IPS-20b (cell line): ENCODE measurements around the gene WDR90.
A peak's percentile ranks its signal among the peaks of the same experiment; 100 is the strongest.

Experiments
- H3K27ac ChIP-seq: one replicate; pipeline ENCODE4 v1.5.1; 2013; ENCODE audit warnings: low read length
- H3K27me3 ChIP-seq: 2 replicates; pipeline ENCODE4 v1.6.1; 2013; ENCODE audit warnings: mild to moderate bottlenecking, low read length, inconsistent platforms; ENCODE audit not compliant: insufficient read depth
- H3K36me3 ChIP-seq: 2 replicates; pipeline ENCODE4 v1.6.1; 2013; ENCODE audit warnings: low read depth, mild to moderate bottlenecking, inconsistent platforms, low read length, moderate library complexity; ENCODE audit not compliant: insufficient read depth
- H3K4me1 ChIP-seq: 2 replicates; pipeline ENCODE4 v1.6.1; 2013; ENCODE audit warnings: mild to moderate bottlenecking, control low read depth, inconsistent platforms, low read length, moderate library complexity; ENCODE audit not compliant: insufficient read depth
- H3K4me3 ChIP-seq: 2 replicates; pipeline ENCODE4 v1.5.1; 2013; ENCODE audit warnings: mild to moderate bottlenecking, low read length, inconsistent platforms
- H3K9ac ChIP-seq: 2 replicates; pipeline ENCODE4 v1.6.1; 2013; ENCODE audit warnings: low read depth, mild to moderate bottlenecking, inconsistent platforms, low read length, moderate library complexity
- H3K9me3 ChIP-seq: 2 replicates; pipeline ENCODE4 v1.6.1; 2013; ENCODE audit warnings: mild to moderate bottlenecking, low read depth, low read length, inconsistent platforms; ENCODE audit not compliant: insufficient read depth

WDR90 gene

DNA sequence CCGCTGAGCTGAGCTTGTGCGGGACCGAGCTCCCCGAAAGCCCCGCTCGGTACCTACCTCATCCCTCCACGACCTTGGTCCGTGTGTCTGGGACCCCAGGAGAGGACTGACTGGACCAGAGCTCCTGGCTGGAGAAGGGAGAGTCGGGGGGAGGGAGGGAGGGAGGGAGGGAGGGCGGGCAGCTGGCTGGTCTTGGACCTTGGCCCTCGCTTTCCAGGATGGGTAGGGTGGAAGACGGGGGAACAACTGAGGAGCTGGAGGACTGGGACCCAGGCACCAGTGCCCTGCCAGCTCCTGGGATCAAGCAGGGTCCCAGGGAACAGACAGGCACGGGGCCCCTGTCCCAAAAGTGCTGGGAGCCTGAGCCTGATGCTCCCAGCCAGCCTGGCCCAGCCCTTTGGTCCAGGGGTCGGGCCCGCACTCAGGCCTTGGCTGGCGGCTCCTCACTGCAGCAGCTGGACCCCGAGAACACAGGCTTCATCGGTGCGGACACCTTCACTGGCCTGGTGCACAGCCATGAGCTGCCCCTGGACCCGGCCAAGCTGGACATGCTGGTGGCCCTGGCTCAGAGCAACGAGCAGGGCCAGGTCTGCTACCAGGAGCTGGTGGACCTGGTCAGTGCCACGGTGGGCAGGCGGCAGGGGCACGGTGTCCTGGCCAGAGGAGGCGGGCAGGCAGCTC, 26.9 kb downstream of the WDR90 start:
- peaks cover 15% of the 10 kb centered on the region; the same call in 1 of the 2 replicates for H3K27me3 ChIP-seq
- H3K4me1 ChIP-seq: peaks cover 3% of the 10 kb centered on the region; the same call in 1 of the 2 replicates
- H3K4me3 ChIP-seq: peak overlapping the region; percentile 69; the same call in 1 of the 2 replicates
- H3K9ac ChIP-seq: no peak overlapping the region
- no peaks in the 10 kb centered on the region for H3K9me3 ChIP-seq
- H3K27ac ChIP-seq: no peak overlapping the region
- H3K36me3 ChIP-seq: peaks cover 28% of the 10 kb centered on the region

GRCh38 chr16:676565-676902, 27.4 kb downstream of the WDR90 start:
- no peak overlapping the region for H3K4me3 ChIP-seq
- no peaks in the 10 kb centered on the region for H3K9me3 ChIP-seq
- H3K36me3 ChIP-seq: peaks cover 25% of the 10 kb centered on the region
- H3K4me1 ChIP-seq: peaks cover 3% of the 10 kb centered on the region; the same call in 1 of the 2 replicates
- no peak overlapping the region for H3K9ac ChIP-seq
- H3K27ac ChIP-seq: no peak overlapping the region
- H3K27me3 ChIP-seq: peaks cover 15% of the 10 kb centered on the region; the same call in 1 of the 2 replicates

DNA sequence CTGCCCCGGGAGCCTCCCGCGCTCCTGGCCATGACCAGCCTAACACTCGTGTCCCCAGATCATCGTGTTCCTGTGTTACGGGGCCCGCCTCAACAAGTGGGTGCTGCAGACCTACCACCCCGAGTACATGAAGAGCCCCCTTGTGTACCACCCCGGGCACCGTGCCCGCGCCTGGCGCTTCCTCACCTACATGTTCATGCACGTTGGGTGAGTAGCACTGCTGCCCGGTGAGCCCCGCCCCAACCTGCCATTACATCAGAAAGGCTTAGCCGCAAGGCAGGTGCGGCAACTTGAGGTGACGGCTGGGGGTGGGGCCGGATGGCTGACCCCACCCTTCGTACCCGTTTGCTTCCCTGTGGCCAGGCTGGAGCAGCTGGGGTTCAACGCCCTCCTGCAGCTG, 27.7 kb downstream of the WDR90 start:
- Histone ChIP-seq H3K4me3 (no peak overlapping the region), H3K27me3 (peaks cover 15% of the 10 kb centered on the region; the same call in 1 of the 2 replicates), H3K9me3 (no peaks in the 10 kb centered on the region), H3K4me1 (peaks cover 3% of the 10 kb centered on the region; the same call in 1 of the 2 replicates), H3K9ac (no peak overlapping the region), H3K27ac (no peak overlapping the region), H3K36me3 (peaks cover 27% of the 10 kb centered on the region)

GRCh38 chr16:677316-678190, 28.4 kb downstream of the WDR90 start:
- H3K9me3 ChIP-seq: no peaks in the 10 kb centered on the region
- H3K4me1 ChIP-seq: peaks cover 3% of the 10 kb centered on the region; the same call in 1 of the 2 replicates
- H3K4me3 ChIP-seq: no peak overlapping the region
- peaks cover 15% of the 10 kb centered on the region; the same call in 1 of the 2 replicates for H3K27me3 ChIP-seq
- H3K9ac ChIP-seq: no peak overlapping the region
- H3K27ac ChIP-seq: no peak overlapping the region
- H3K36me3 ChIP-seq: peaks cover 27% of the 10 kb centered on the region

GRCh38 chr16:678209-678857, 29.2 kb downstream of the WDR90 start:
- Histone ChIP-seq H3K27me3 (peaks cover 15% of the 10 kb centered on the region; the same call in 1 of the 2 replicates), H3K4me3 (no peak overlapping the region), H3K27ac (no peak overlapping the region), H3K36me3 (peaks cover 26% of the 10 kb centered on the region), H3K9ac (no peak overlapping the region), H3K9me3 (no peaks in the 10 kb centered on the region), H3K4me1 (peaks cover 3% of the 10 kb centered on the region; the same call in 1 of the 2 replicates)

DNA sequence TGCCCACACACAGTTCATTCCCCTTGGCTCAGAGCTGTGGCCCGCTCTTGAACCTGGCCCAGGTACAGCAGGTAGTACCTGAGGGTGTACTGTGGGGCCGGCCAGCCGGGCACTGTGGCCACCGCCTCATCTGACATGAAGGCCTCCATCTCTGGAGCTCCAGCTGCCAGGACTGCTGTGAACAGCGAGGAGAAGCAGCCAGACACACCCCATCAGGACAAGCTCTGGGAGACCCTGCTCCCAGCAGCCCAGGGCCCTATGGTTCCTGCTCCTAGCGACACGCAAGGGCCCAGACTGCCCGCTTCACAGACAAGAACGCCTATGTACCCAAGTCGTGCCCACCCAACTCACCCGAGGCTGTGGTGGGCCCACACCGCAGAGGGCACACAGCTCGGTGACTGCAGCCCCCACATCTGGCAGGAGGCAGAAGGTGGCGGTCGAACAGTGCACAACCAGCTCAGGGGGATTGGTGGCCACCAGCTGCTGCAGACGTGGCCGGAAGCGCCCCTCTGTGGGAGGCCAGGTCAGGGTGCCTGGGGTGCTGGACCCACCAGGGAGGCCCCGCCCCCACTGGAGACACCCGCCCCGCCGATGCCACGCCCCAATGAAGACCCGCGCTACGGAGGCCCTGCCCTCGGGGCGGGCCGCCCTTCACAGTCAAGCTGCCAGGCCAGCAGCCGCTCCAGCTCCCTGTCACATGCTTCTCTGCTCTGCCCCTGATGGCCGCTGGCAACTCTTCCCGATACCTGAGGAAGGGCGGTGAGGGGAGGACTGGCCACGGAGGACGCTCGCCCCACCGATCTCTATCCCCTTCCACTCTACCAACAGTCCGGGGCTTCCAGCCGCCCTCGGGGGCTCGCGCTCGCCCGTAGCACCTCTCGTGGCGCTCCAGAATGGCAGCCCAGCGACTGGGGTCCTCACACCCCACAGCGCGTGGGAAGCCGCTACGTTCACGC, 30.0 kb downstream of the WDR90 start:
- Histone ChIP-seq H3K27me3 (peaks cover 15% of the 10 kb centered on the region; the same call in 1 of the 2 replicates), H3K4me3 (peak overlapping the region; percentile 73), H3K9me3 (no peaks in the 10 kb centered on the region), H3K27ac (no peak overlapping the region), H3K36me3 (peaks cover 19% of the 10 kb centered on the region), H3K4me1 (peaks cover 3% of the 10 kb centered on the region; the same call in 1 of the 2 replicates), H3K9ac (no peak overlapping the region)

- peaks cover 12% of the 10 kb centered on the region; the same call in 1 of the 2 replicates for H3K27me3 ChIP-seq
- H3K4me3 ChIP-seq: peak within 1 kb of the TSS; percentile 90
- H3K4me1 ChIP-seq: no peaks in the 10 kb centered on the region; the same call in 1 of the 2 replicates
- peak within 1 kb of the TSS; percentile 80; the same call in 1 of the 2 replicates for H3K9ac ChIP-seq
- H3K36me3 ChIP-seq: peaks cover 19% of the 10 kb centered on the region
- no peaks in the 10 kb centered on the region for H3K9me3 ChIP-seq
- no peak within 1 kb of the TSS for H3K27ac ChIP-seq
Observed at GRCh38 chr16:679814-680624, 30.9 kb downstream of the WDR90 start, which contains the start of gene STUB1. TSS of gene STUB1 (plus strand) at chr16:680410. CDS start at chr16:680526, 116 bp downstream.

DNA sequence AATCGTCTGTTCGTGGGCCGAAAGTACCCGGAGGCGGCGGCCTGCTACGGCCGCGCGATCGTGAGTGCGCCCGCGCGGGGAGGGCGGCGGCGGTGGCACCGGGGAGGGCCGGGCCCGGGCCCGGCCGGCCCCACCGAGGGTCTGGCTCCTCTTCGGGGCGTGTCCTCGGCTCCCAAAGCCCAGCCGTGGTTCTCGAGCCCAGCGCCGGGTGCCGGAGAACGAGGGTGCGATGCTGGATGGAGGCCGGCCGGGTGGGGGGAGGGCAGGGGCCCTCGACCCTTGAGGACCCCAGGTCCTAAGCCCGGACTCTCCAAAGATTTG, 31.4 kb downstream of the WDR90 start:
- no peaks in the 10 kb centered on the region for H3K4me1 ChIP-seq
- peak overlapping the region; percentile 80; the same call in 1 of the 2 replicates for H3K9ac ChIP-seq
- H3K27ac ChIP-seq: no peak overlapping the region
- peaks cover 8% of the 10 kb centered on the region; the same call in 1 of the 2 replicates for H3K27me3 ChIP-seq
- H3K36me3 ChIP-seq: peaks cover 19% of the 10 kb centered on the region
- peak overlapping the region; percentile 90 for H3K4me3 ChIP-seq
- no peaks in the 10 kb centered on the region for H3K9me3 ChIP-seq

GRCh38 chr16:680967-681745, 32.0 kb downstream of the WDR90 start:
- peaks cover 19% of the 10 kb centered on the region for H3K36me3 ChIP-seq
- H3K9ac ChIP-seq: peak overlapping the region; percentile 80; the same call in 1 of the 2 replicates
- H3K9me3 ChIP-seq: no peaks in the 10 kb centered on the region
- peaks cover 3% of the 10 kb centered on the region; the same call in 1 of the 2 replicates for H3K27me3 ChIP-seq
- no peak overlapping the region for H3K27ac ChIP-seq
- no peaks in the 10 kb centered on the region for H3K4me1 ChIP-seq
- peak overlapping the region; percentile 90 for H3K4me3 ChIP-seq
